KMS-11 (cell line): Measurements from ENCODE around the gene EIF4G1.

Source experiments
- H2AFZ ChIP-seq: fragments of 200-600 bp; sonication (generic); 2 replicates; pipeline ENCODE4 v1.6.1; 2016; ENCODE audit warnings: antibody characterized with exemption, mixed run types, low read depth
- H3K27ac ChIP-seq: fragments of 200-600 bp; sonication (generic); 2 replicates; pipeline ENCODE4 v1.6.1; 2016; ENCODE audit warnings: mild to moderate bottlenecking, mixed run types
- H3K27me3 ChIP-seq: fragments of 200-600 bp; sonication (generic); 2 replicates; pipeline ENCODE4 v1.6.1; 2017; ENCODE audit warnings: mild to moderate bottlenecking, low read depth, mixed run types, moderate library complexity; ENCODE audit not compliant: insufficient read depth
- H3K36me3 ChIP-seq: fragments of 200-600 bp; sonication (generic); 2 replicates; pipeline ENCODE4 v1.6.1; 2017; ENCODE audit warnings: mild to moderate bottlenecking, mixed run types; ENCODE audit not compliant: insufficient read depth
- H3K4me1 ChIP-seq: fragments of 200-600 bp; sonication (generic); 2 replicates; pipeline ENCODE4 v1.6.1; 2016; ENCODE audit warnings: mild to moderate bottlenecking, low read depth, mixed run types; ENCODE audit not compliant: poor library complexity, severe bottlenecking
- H3K4me2 ChIP-seq: fragments of 200-600 bp; sonication (generic); 2 replicates; pipeline ENCODE4 v1.7.0; 2016; ENCODE audit warnings: mild to moderate bottlenecking, mixed run types
- H3K4me3 ChIP-seq: fragments of 200-600 bp; sonication (generic); IDR thresholded peaks from 2 replicates; pipeline ENCODE4 v1.6.1; 2017; ENCODE audit warnings: low read depth, low read length, mixed read lengths; ENCODE audit not compliant: insufficient read depth
- H3K79me2 ChIP-seq: fragments of 200-600 bp; sonication (generic); 2 replicates; pipeline ENCODE4 v1.6.1; 2016; ENCODE audit warnings: low read depth, mixed run types; ENCODE audit not compliant: insufficient read depth
- H3K9ac ChIP-seq: fragments of 200-600 bp; sonication (generic); 2 replicates; pipeline ENCODE4 v1.6.1; 2016; ENCODE audit warnings: mild to moderate bottlenecking, mixed run types
- H4K20me1 ChIP-seq: fragments of 200-600 bp; sonication (generic); 2 replicates; pipeline ENCODE4 v1.6.1; 2016; ENCODE audit warnings: mild to moderate bottlenecking, mixed run types; ENCODE audit not compliant: insufficient read depth
- CTCF ChIP-seq: fragments of 200-600 bp; sonication (generic); conservative IDR thresholded peaks from 2 replicates; pipeline ENCODE4 v1.6.1; 2017; ENCODE audit warnings: low read depth, mild to moderate bottlenecking, antibody characterized with exemption, low read length, moderate library complexity, mixed read lengths

EIF4G1 gene

GRCh38 chr3:184275961-184276910, 38.2 kb upstream of the EIF4G1 start, which contains the start of gene ECE2:
ECE2 (plus strand) TSS chr3:184276022; CDS start chr3:184276154, 132 bp downstream.
- no peak for TF ChIP-seq CTCF
- Histone ChIP-seq H3K36me3 (no peaks in the 10 kb centered on the region), H4K20me1 (no peaks in the 10 kb centered on the region), H3K9ac (no peak within 1 kb of the TSS), H3K79me2 (no peaks in the 10 kb centered on the region), H3K27me3 (peaks cover 3% of the 10 kb centered on the region; the same call in 1 of the 2 replicates), H3K27ac (no peak within 1 kb of the TSS), H3K4me3 (no peak within 1 kb of the TSS), H3K4me2 (no peak within 1 kb of the TSS), H2AFZ (no peak within 1 kb of the TSS), H3K4me1 (no peaks in the 10 kb centered on the region)

- Histone ChIP-seq H3K36me3 (no peaks in the 10 kb centered on the region), H4K20me1 (no peaks in the 10 kb centered on the region), H3K4me3 (no peak overlapping the region), H3K27me3 (peaks cover 3% of the 10 kb centered on the region; the same call in 1 of the 2 replicates), H2AFZ (no peak overlapping the region), H3K27ac (no peak overlapping the region), H3K79me2 (no peaks in the 10 kb centered on the region), H3K4me1 (no peaks in the 10 kb centered on the region), H3K9ac (no peak overlapping the region), H3K4me2 (no peak overlapping the region)
- no peak for TF ChIP-seq CTCF
Measured at GRCh38 chr3:184277366-184277765, 37.0 kb upstream of the EIF4G1 start.

GRCh38 chr3:184282941-184283340, 31.5 kb upstream of the EIF4G1 start:
- Histone ChIP-seq H3K4me1 (no peaks in the 10 kb centered on the region), H3K9ac (no peak overlapping the region), H3K79me2 (no peaks in the 10 kb centered on the region), H3K4me3 (no peak overlapping the region), H3K27ac (no peak overlapping the region), H3K27me3 (no peaks in the 10 kb centered on the region; the same call in 1 of the 2 replicates), H2AFZ (no peak overlapping the region), H3K36me3 (no peaks in the 10 kb centered on the region), H4K20me1 (no peaks in the 10 kb centered on the region), H3K4me2 (no peak overlapping the region)
- no peak for TF ChIP-seq CTCF

- no peaks in the 10 kb centered on the region for H3K36me3 ChIP-seq
- no peak overlapping the region for H3K9ac ChIP-seq
- TF ChIP-seq CTCF: no peak
- no peak overlapping the region for H3K4me2 ChIP-seq
- H3K79me2 ChIP-seq: no peaks in the 10 kb centered on the region
- no peak overlapping the region for H3K27ac ChIP-seq
- H3K27me3 ChIP-seq: no peaks in the 10 kb centered on the region; the same call in 1 of the 2 replicates
- H3K4me3 ChIP-seq: no peak overlapping the region
- no peaks in the 10 kb centered on the region for H4K20me1 ChIP-seq
- H2AFZ ChIP-seq: no peak overlapping the region
- H3K4me1 ChIP-seq: no peaks in the 10 kb centered on the region
Measured at GRCh38 chr3:184283681-184284080, 30.7 kb upstream of the EIF4G1 start.
